SK-N-SH (cell line): Measurements from ENCODE around the gene PDCD6IP.
A peak's percentile ranks its signal among the peaks of the same experiment; 100 is the strongest.

Experiments
- CTCF ChIP-seq: fragments of 200-600 bp; sonication (generic); IDR thresholded peaks from 2 replicates; pipeline ENCODE4 v1.6.1; 2017; ENCODE audit warnings: antibody characterized with exemption, mild to moderate bottlenecking, moderate library complexity
- ELF1 ChIP-seq: IDR thresholded peaks from 2 replicates; pipeline ENCODE4 v1.4.0; 2012
- FOSL2 ChIP-seq: IDR thresholded peaks from 2 replicates; pipeline ENCODE4 v1.4.0; 2012; ENCODE audit warnings: low read depth, mild to moderate bottlenecking, moderate library complexity, borderline replicate concordance
- FOXJ3 ChIP-seq: sonication (generic); formaldehyde crosslinking; IDR thresholded peaks from 2 replicates; pipeline ENCODE4 v1.5.1; 2020; ENCODE audit warnings: mild to moderate bottlenecking, missing genetic modification reagents
- NRF1 ChIP-seq: IDR thresholded peaks from 2 replicates; pipeline ENCODE4 v1.6.1; 2012; ENCODE audit warnings: low read depth, mild to moderate bottlenecking, low read length
- SMC3 ChIP-seq: IDR thresholded peaks from 2 replicates; pipeline ENCODE4 v1.6.1; 2012; ENCODE audit warnings: low read depth, low read length, improper control_type of control experiment
- TAF1 ChIP-seq: IDR thresholded peaks from 2 replicates; pipeline ENCODE4 v1.6.1; 2012; ENCODE audit warnings: low read depth, mild to moderate bottlenecking, low read length, moderate library complexity, borderline replicate concordance
- USF1 ChIP-seq: IDR thresholded peaks from 2 replicates; pipeline ENCODE4 v1.4.0; 2012; ENCODE audit warnings: low read depth, borderline replicate concordance

- TF ChIP-seq SMC3 (no peak), CTCF (no peak), FOXJ3 (CRISPR knock-in tag) (no peak), ELF1 (no peak), TAF1 (no peak), NRF1 (no peak), USF1 (no peak), FOSL2 (0 out of 2 replicates have a peak, but pooled peaks have one; percentile 12)
Observed at GRCh38 chr3:33855884-33856546, 57.6 kb downstream of the PDCD6IP start.
